GM12875 (cell line): ENCODE measurements around the gene MSI2.

Source experiments
- H3K4me3 ChIP-seq: one replicate; pipeline ENCODE4 v1.5.1; 2011; ENCODE audit warnings: low read depth, low read length, control low read depth
- CTCF ChIP-seq: IDR thresholded peaks from 2 replicates; pipeline ENCODE4 v1.5.1; 2011; ENCODE audit warnings: low read depth, mild to moderate bottlenecking, control low read depth, inconsistent platforms, low read length, moderate library complexity, borderline replicate concordance; ENCODE audit not compliant: insufficient read depth

The MSI2 gene

GRCh38 chr17:57505841-57506773, 249.8 kb downstream of the MSI2 start:
- H3K4me3 ChIP-seq: no peak overlapping the region
- TF ChIP-seq CTCF: no peak

GRCh38 chr17:57506774-57507127, 250.4 kb downstream of the MSI2 start:
- no peak for TF ChIP-seq CTCF
- H3K4me3 ChIP-seq: no peak overlapping the region

- no peak for TF ChIP-seq CTCF
- H3K4me3 ChIP-seq: no peak overlapping the region
These were observed 251.5 kb downstream of the MSI2 start for GRCh38 chr17:57507828-57508227.

GRCh38 chr17:57508671-57509070, 252.3 kb downstream of the MSI2 start:
- H3K4me3 ChIP-seq: no peak overlapping the region
- TF ChIP-seq CTCF: no peak

- no peak overlapping the region for H3K4me3 ChIP-seq
- TF ChIP-seq CTCF: no peak
These were observed 255.3 kb downstream of the MSI2 start for GRCh38 chr17:57511475-57512123.

- no peak overlapping the region for H3K4me3 ChIP-seq
- no peak for TF ChIP-seq CTCF
These were observed 255.9 kb downstream of the MSI2 start for GRCh38 chr17:57512258-57512657.

GRCh38 chr17:57512691-57513090, 256.4 kb downstream of the MSI2 start:
- H3K4me3 ChIP-seq: no peak overlapping the region
- TF ChIP-seq CTCF: no peak
